ENCODE data around the gene KERA.

DNA sequence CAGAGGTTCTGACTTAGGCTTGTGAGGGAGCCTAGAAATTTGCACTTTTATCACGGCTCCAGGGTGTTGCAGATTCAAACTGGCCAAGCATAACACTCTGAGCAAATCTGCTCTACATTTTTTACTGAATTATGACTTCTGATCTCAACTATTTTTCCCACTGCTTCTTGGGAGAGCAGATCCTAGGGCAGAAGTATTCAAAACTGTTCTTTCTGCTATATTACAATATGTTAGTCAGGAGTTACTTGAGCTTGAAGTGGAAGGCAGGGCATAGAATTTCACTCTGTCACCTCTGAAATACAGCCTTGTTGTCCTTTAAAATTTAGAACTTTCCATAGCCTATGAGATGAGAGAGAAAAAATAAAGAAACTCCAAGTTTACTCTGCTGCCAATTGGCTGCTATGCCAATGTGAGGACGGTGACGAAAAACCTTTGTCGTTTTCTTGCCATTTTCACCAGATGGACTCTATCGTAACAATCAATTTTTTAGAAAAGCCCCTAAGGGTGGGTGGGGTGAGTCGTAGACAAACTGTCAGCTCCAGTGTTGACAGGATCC, 16.4 kb upstream of the KERA start:
- TF ChIP-seq, protein P1, sequence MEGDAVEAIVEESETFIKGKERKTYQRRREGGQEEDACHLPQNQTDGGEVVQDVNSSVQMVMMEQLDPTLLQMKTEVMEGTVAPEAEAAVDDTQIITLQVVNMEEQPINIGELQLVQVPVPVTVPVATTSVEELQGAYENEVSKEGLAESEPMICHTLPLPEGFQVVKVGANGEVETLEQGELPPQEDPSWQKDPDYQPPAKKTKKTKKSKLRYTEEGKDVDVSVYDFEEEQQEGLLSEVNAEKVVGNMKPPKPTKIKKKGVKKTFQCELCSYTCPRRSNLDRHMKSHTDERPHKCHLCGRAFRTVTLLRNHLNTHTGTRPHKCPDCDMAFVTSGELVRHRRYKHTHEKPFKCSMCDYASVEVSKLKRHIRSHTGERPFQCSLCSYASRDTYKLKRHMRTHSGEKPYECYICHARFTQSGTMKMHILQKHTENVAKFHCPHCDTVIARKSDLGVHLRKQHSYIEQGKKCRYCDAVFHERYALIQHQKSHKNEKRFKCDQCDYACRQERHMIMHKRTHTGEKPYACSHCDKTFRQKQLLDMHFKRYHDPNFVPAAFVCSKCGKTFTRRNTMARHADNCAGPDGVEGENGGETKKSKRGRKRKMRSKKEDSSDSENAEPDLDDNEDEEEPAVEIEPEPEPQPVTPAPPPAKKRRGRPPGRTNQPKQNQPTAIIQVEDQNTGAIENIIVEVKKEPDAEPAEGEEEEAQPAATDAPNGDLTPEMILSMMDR (IDR thresholded peaks at IDR 0.05 in 8 of 11, conservative IDR thresholded peaks at IDR 0.05 in 3 of 11) = no peak
- TF ChIP-seq POLR2A (IDR thresholded peaks at IDR 0.05) = no peak
